Transverse colon (tissue), 4 donors: ENCODE results near the gene TET2. TPM values are rescaled to one million over a fixed set of nuclear protein-coding genes. Genes with fewer than 3 reads are reported as not detected.

ENCODE experiments used
- DNase-seq: peaks from one replicate; pipeline ENCODE4 v3.0.0-alpha.2; 2019
- H3K27ac ChIP-seq, 4 donors: fragments of 200-600 bp; sonication (generic); 2 replicates each; pipeline ENCODE4 v1.5.1; 2016 to 2018; ENCODE audit warnings: inconsistent platforms in 4 of 4
- H3K27me3 ChIP-seq: fragments of 200-600 bp; sonication (generic); 2 replicates; pipeline ENCODE4 v1.5.1; 2017; ENCODE audit warnings: inconsistent platforms
- H3K36me3 ChIP-seq, 4 donors: fragments of 200-600 bp; sonication (generic); 2 replicates each; pipeline ENCODE4 v1.5.1; 2017 to 2019; ENCODE audit warnings: inconsistent platforms in 4 of 4
- H3K4me1 ChIP-seq, 4 donors: fragments of 200-600 bp; sonication (generic); 2 replicates each; pipeline ENCODE4 v1.5.1; 2017 to 2020; ENCODE audit warnings: inconsistent platforms in 4 of 4
- H3K4me3 ChIP-seq, 4 donors: fragments of 200-600 bp; sonication (generic); 1 replicate in 1 of 4; 2 replicates in 3 of 4; pipeline versions ENCODE4 v1.5.1 to v1.6.1; 2017 to 2019; ENCODE audit warnings: inconsistent platforms in 4 of 4
- H3K9me3 ChIP-seq, 2 donors: fragments of 200-600 bp; sonication (generic); 2 replicates each; pipeline ENCODE4 v1.5.1; 2017 to 2019; ENCODE audit warnings: inconsistent platforms in 2 of 2
- CTCF ChIP-seq, 5 experiments: fragments of 200-600 bp in 3 of 5; fragments of 450-650 bp in 2 of 5; sonication (generic) in 3 of 5; IDR thresholded peaks; 1 replicate in 2 of 5; 2 replicates in 3 of 5; pipeline ENCODE4 v1.5.1; 2016 to 2017; ENCODE audit warnings: antibody characterized with exemption in 5 of 5, inconsistent platforms in 3 of 5, mild to moderate bottlenecking in 2 of 5, moderate library complexity in 1 of 5
- EP300 ChIP-seq: sonication (generic); formaldehyde crosslinking; IDR thresholded peaks from one replicate; pipeline ENCODE4 v1.6.1; 2017; ENCODE audit warnings: antibody characterized with exemption, low read depth
- POLR2A ChIP-seq: fragments of 450-650 bp; IDR thresholded peaks from one replicate; pipeline ENCODE4 v1.6.1; 2016; ENCODE audit warnings: antibody characterized with exemption, mild to moderate bottlenecking, moderate library complexity
- POLR2AphosphoS5 ChIP-seq, 3 donors: sonication (generic); formaldehyde crosslinking; IDR thresholded peaks; one replicate each; pipeline ENCODE4 v1.6.1; 2016; ENCODE audit warnings: antibody characterized with exemption in 3 of 3
- WGBS, 2 donors: methylation state at CpG; one replicate each; pipeline ENCODE4 v1.1.5; 2018; ENCODE audit warnings: low coverage in 1 of 2; 5-methylcytosine and 5-hydroxymethylcytosine counted together
- in situ Hi-C, 4 donors: fragments of 200-750 bp; cut with MboI; loops; one replicate each; pipeline versions ENCODE4 v1.15.0 to v1.15.1; 2017; ENCODE audit warnings: low sequenced_read_pairs in 3 of 4, low pct_ligation_motif_present in 1 of 4, low pct_unique_long_range_greater_than_20kb in 1 of 4
- intact Hi-C: fragments of 100-400 bp; cut with DNase I; formaldehyde crosslinking; loops from one replicate; pipeline ENCODE4 v1.15.1; 2023; ENCODE audit warnings: low total_unique reads
- total RNA-seq, 4 donors: library from RNA; depleted of rRNA; stranded (reverse); fragments of >200 nt; gene quantifications; one replicate each; pipeline ENCODE4 v1.1.0, GENCODE V29; 2016

The TET2 gene
- total RNA-seq, 4 donors from 2014 or later, result 23.9 to 33.6 (median 29.5) TPM

- intact Hi-C loops, result no loop called here
Measured at GRCh38 chr4:105189855-105190650, 43.4 kb downstream of the TET2 start.

GRCh38 chr4:105191621-105192210, 45.0 kb downstream of the TET2 start:
- intact Hi-C loops, result no loop called here
- DNase-seq, result no peak
- in situ Hi-C loops, result no loop called here
- Histone ChIP-seq H3K27ac (peak overlapping the region in 2 of 4 donors; percentile 37 to 38), H3K36me3 (no peaks in the 10 kb centered on the region), H3K4me3 (no peak overlapping the region), H3K4me1 (peaks cover 25 to 55% (median 28%) of the 10 kb centered on the region in 4 donors), H3K9me3 (no peaks in the 10 kb centered on the region), H3K27me3 (no peaks in the 10 kb centered on the region)
- WGBS, 2 donors, result 37 to 45% methylated on average over 3 of the region's 3 CpGs
- TF ChIP-seq POLR2A (no peak), POLR2AphosphoS5 (IDR thresholded peaks at IDR 0.05) (no peak), EP300 (no peak), CTCF (IDR thresholded peaks at IDR 0.05) (no peak)

More at GRCh38 chr4:105189855-105190650, 43.4 kb downstream of the TET2 start:
- 79 to 100% methylated on average over 1 to 2 of the region's 2 CpGs for WGBS, 2 donors
- Histone ChIP-seq H3K27me3 (no peaks in the 10 kb centered on the region), H3K4me3 (no peak overlapping the region), H3K9me3 (no peaks in the 10 kb centered on the region), H3K4me1 (peaks cover 17 to 45% (median 20%) of the 10 kb centered on the region in 4 donors), H3K36me3 (no peaks in the 10 kb centered on the region), H3K27ac (no peak overlapping the region)
- no peak for DNase-seq
- in situ Hi-C loops, result no loop called here
- TF ChIP-seq POLR2A (no peak), EP300 (no peak), CTCF (IDR thresholded peaks at IDR 0.05) (no peak), POLR2AphosphoS5 (IDR thresholded peaks at IDR 0.05) (no peak)

- intact Hi-C loops (no loop called here), in situ Hi-C loops (no loop called here)
- no peaks in the 10 kb centered on the region for H3K9me3 ChIP-seq
- peak overlapping the region in 2 of 4 donors; percentile 12 to 38 for H3K27ac ChIP-seq
- H3K4me3 ChIP-seq, result no peak overlapping the region
- peaks cover 27 to 60% (median 31%) of the 10 kb centered on the region in 4 donors for H3K4me1 ChIP-seq
- no peaks in the 10 kb centered on the region for H3K27me3 ChIP-seq
- H3K36me3 ChIP-seq, result no peaks in the 10 kb centered on the region
- no peak for DNase-seq
- no peak for TF ChIP-seq POLR2A
Measured at GRCh38 chr4:105192474-105192873, 45.8 kb downstream of the TET2 start.

GRCh38 chr4:105192910-105193309, 46.2 kb downstream of the TET2 start:
- peaks cover 27 to 60% (median 31%) of the 10 kb centered on the region in 4 donors for H3K4me1 ChIP-seq
- no peak for DNase-seq
- 71 to 75% methylated on average over 1 of the region's 1 CpG for WGBS, 2 donors
- no peaks in the 10 kb centered on the region for H3K9me3 ChIP-seq
- no peak for TF ChIP-seq POLR2AphosphoS5 (IDR thresholded peaks at IDR 0.05)
- no peak for TF ChIP-seq CTCF (IDR thresholded peaks at IDR 0.05)
- TF ChIP-seq POLR2A, result no peak
- TF ChIP-seq EP300, result no peak
- in situ Hi-C loops, result no loop called here
- no peaks in the 10 kb centered on the region for H3K36me3 ChIP-seq
- intact Hi-C loops, result no loop called here
- H3K4me3 ChIP-seq, result no peak overlapping the region
- H3K27ac ChIP-seq, result peak overlapping the region in 2 of 4 donors; percentile 12 to 38
- no peaks in the 10 kb centered on the region for H3K27me3 ChIP-seq
